GM18519 (cell line): Measurements from ENCODE around the gene RNF186.
"Not testable (repeated sequence)": the region's sequence is repeated elsewhere in the genome, so short reads cannot be mapped to it uniquely, and the experiment has no call there.

Experiments
- ATAC-seq: cut with Tn5 transposase; IDR thresholded peaks from one replicate; pipeline ENCODE4 v1.9.1; 2021; ENCODE audit warnings: mild to moderate bottlenecking, moderate library complexity; ENCODE audit not compliant: unreplicated experiment, low FRiP score

The RNF186 gene

GRCh38 chr1:19825298-19825697, 10.2 kb upstream of the RNF186 start:
- ATAC-seq, result no peak

- no peak for ATAC-seq
Measured at GRCh38 chr1:19824541-19824940, 9.5 kb upstream of the RNF186 start.

- ATAC-seq, result no peak
Measured at GRCh38 chr1:19824036-19824435, 9.0 kb upstream of the RNF186 start.

- no peak for ATAC-seq
Measured at GRCh38 chr1:19819701-19820100, 4.6 kb upstream of the RNF186 start.

- no peak for ATAC-seq
Measured at GRCh38 chr1:19818324-19818723, 3.2 kb upstream of the RNF186 start.

- ATAC-seq, result no peak
Measured at GRCh38 chr1:19817160-19817559, 2.1 kb upstream of the RNF186 start.

GRCh38 chr1:19816737-19817086, 1.6 kb upstream of the RNF186 start:
- not testable (repeated sequence) for ATAC-seq

- ATAC-seq, result no peak
Measured at GRCh38 chr1:19815801-19816736, 986 bp upstream of the RNF186 start.

- no peak for ATAC-seq
Measured at GRCh38 chr1:19814244-19814661, 830 bp downstream of the RNF186 start.

GRCh38 chr1:19813643-19813960, 1.5 kb downstream of the RNF186 start:
- ATAC-seq, result no peak

GRCh38 chr1:19812875-19813642, 2.0 kb downstream of the RNF186 start:
- no peak for ATAC-seq

- ATAC-seq, result no peak
Measured at GRCh38 chr1:19811206-19811851, 3.8 kb downstream of the RNF186 start.

GRCh38 chr1:19809044-19809750, 5.9 kb downstream of the RNF186 start:
- ATAC-seq, result no peak

GRCh38 chr1:19808351-19808750, 6.7 kb downstream of the RNF186 start:
- no peak for ATAC-seq

GRCh38 chr1:19804831-19805251, 10.2 kb downstream of the RNF186 start:
- ATAC-seq, result no peak

- ATAC-seq, result no peak
Measured at GRCh38 chr1:19802269-19802668, 12.8 kb downstream of the RNF186 start.

- ATAC-seq, result no peak
Measured at GRCh38 chr1:19800076-19800804, 14.8 kb downstream of the RNF186 start.

- ATAC-seq, result no peak
Measured at GRCh38 chr1:19799230-19800075, 15.6 kb downstream of the RNF186 start, which contains the start of gene TMCO4. TMCO4 (minus strand) TSS chr1:19799916; CDS start chr1:19780758, 19,158 bp downstream.
